Activated T-helper 1 cell treated with anti-CD3 and anti-CD28 coated beads, Interleukin-12 subunit alpha, Interleukin-12 subunit beta, Interleukin-2, Interleukin-4 antibody, amounts not matched to agents 30 ng/mL and 10 ng/mL and 1 ng/mL, durations not matched to agents 14 hours and 24 hours and 36 hours (primary cell): ENCODE data around the gene ABCA4. TPM values are rescaled to one million over a fixed set of nuclear protein-coding genes. Genes with fewer than 3 reads are reported as not detected.
"Not testable (repeated sequence)": the region's sequence is repeated elsewhere in the genome, so short reads cannot be mapped to it uniquely, and the experiment has no call there.

Experiments
- DNase-seq: peaks from one replicate; pipeline ENCODE4 v3.0.0; 2021; ENCODE audit warnings: low spot score
- H3K27ac Mint-ChIP-seq: one replicate; pipeline ENCODE4 v1.8.0; 2021; ENCODE audit warnings: mild to moderate bottlenecking, mixed read lengths
- H3K27me3 Mint-ChIP-seq: one replicate; pipeline ENCODE4 v1.8.0; 2022; ENCODE audit warnings: mild to moderate bottlenecking, moderate library complexity, mixed read lengths; ENCODE audit not compliant: insufficient read depth
- H3K36me3 Mint-ChIP-seq: one replicate; pipeline ENCODE4 v1.8.0; 2021; ENCODE audit warnings: low read depth, mixed read lengths
- H3K4me1 Mint-ChIP-seq: one replicate; pipeline ENCODE4 v1.8.0; 2021; ENCODE audit warnings: low read depth, mixed read lengths
- H3K4me3 Mint-ChIP-seq: one replicate; pipeline ENCODE4 v1.8.0; 2021; ENCODE audit warnings: mild to moderate bottlenecking, moderate library complexity, mixed read lengths
- H3K9me3 Mint-ChIP-seq: one replicate; pipeline ENCODE4 v1.8.0; 2021; ENCODE audit warnings: mixed read lengths
- intact Hi-C: fragments of 100-400 bp; cut with micrococcal nuclease; formaldehyde crosslinking; loops from one replicate; pipeline ENCODE4 v1.15.1; 2024
- total RNA-seq: library from RNA; stranded (reverse); gene quantifications from 2 replicates; pipeline ENCODE4 v1.2.3, GENCODE V29; 2022

The ABCA4 gene
- total RNA-seq, 1 donor from 2014 or later = not detected

DNA sequence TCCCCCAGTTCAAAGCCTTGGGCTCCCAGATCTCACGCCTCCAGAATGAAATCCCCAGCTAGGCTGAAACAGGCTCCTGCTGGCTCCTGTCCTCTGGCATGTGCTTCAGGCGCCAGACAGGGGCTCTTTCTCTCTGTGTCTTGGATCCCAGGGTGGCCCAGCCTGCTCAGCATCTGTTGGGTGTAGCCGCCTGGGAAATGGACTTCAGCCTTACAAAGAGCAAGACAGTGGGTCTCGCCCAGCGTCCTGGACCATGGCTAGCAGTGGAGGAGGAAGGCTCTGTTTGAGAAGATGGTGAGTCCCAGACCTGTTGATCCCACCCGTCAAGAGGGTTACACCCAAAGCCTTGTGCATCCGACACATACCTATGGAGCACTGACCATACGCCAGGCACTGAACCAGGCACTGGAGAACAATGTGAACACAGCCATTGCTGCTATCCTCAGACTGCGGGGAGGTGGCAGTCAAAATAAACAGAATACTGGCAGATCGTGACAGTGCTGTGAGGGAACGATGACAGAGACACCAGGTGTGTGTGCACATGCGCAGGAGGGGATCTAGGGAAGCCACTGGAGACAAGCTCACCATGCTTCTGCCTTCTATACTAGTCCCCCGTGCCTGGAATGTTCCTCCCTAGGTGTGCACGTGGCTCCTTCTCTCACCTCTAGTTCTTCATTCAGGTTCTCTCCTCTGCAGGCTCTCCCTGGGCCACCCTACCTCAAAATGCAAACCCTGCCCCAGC is 118.7 kb downstream of the ABCA4 start:
- intact Hi-C loops = no loop called here
- Mint-ChIP-seq H3K27ac (no peak overlapping the region), H3K4me1 (no peaks in the 10 kb centered on the region), H3K9me3 (no peaks in the 10 kb centered on the region), H3K27me3 (peaks cover 8% of the 10 kb centered on the region), H3K36me3 (no peaks in the 10 kb centered on the region), H3K4me3 (no peak overlapping the region)
- DNase-seq = no peak

DNA sequence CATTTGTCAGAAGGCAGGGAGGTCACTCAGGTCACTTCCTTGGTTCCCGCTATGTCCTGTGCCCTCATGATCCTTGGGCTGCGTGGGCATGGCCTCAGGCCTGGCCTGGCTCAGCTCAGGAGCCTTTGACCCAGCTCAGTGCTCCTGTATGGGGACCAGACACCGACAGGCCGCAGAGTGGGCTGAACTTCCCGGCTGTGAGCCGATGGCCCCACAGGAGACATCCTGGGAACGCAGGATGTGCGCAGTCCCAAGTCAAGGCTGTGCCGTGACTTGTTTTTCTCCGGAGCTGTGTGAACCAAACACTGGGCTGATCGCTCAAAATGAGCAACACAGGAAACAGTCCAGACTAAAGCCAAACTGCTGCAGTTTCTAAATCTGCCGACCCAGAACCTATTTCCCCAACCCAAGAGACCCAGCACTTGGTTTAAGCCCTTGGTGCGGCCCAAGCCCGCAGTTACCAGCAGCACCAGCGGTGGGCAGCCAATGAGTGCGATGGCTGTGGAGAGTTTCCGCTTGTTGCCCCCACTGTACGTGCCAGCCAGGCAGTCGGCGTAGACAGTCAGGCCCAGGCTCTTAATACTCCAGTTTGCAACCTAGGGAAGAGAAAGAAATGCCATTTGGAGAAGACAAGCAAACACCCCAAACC is 119.4 kb downstream of the ABCA4 start:
- no peaks in the 10 kb centered on the region for H3K4me1 Mint-ChIP-seq
- intact Hi-C loops = no loop called here

DNA sequence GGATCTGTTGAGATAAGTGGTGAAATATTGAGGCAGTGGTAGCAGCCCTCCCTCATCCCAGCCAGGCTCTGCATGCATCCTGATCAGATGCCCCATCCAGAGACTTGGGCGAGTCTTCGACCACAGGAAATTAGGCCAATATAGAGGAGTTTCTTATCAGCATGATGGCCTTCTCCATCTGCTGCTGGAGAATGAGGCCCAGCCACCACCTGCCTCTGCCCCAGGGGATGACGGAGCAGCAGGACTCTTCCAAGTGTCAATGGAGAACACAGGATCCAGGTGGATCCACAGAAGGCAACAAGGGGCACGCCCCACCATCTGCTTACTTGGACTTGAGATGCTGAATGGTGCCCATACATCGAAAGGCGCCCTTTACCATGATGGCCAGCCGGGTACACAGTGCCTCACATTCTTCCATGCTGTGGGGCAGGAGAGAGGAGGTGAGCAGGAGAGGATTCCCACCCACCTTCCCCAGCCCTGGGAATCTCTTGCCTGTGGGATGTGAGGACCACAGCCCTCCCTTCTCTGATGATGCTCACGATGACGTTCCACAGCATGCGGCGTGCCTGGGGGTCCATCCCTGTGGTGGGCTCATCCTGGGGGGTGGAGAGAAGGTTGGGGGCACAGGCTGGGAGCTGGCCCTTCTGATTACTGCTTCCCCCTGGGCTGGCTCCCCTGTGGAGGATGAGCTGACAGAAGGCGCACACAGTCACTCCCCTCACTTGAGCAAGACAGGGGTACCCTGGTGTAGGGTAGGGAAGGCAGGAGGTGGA is 120.3 kb downstream of the ABCA4 start:
- Mint-ChIP-seq H3K9me3 (no peaks in the 10 kb centered on the region), H3K4me1 (peaks cover 4% of the 10 kb centered on the region), H3K36me3 (no peaks in the 10 kb centered on the region), H3K27ac (no peak overlapping the region), H3K27me3 (peaks cover 11% of the 10 kb centered on the region), H3K4me3 (no peak overlapping the region)
- DNase-seq = no peak
- intact Hi-C loops = no loop called here

More for the DNA sequence above, 119.4 kb downstream of the ABCA4 start:
- Mint-ChIP-seq H3K27me3 (peaks cover 10% of the 10 kb centered on the region), H3K27ac (no peak overlapping the region), H3K9me3 (no peaks in the 10 kb centered on the region), H3K36me3 (no peaks in the 10 kb centered on the region), H3K4me3 (no peak overlapping the region)
- DNase-seq = no peak

DNA sequence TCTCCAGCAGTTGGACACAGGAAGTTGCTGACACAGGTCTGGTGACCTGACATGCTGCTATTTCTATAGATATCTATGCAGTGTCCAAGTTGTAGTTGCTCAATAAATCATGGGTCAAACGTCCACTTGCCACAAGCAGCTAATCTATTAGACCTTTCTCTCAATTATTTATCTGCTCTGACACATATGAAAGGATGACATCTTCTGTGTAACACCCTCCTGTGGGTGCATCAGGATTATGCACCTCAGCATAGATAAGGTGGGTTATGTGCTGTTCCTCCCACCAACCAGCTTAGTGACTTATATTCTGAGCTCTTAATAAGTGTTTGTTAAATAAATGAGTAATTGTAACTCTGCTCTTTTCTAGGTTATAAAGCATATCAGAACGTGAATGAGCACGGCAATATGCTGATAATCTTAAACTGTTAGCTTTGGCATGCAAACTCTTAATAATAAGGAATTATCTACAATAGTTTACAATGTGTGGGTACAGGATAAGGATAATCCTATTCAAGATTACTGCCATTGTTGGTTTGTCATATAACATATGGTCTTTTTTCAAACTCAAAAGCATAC is 121.0 kb downstream of the ABCA4 start:
- Mint-ChIP-seq H3K9me3 (no peaks in the 10 kb centered on the region), H3K27me3 (peaks cover 15% of the 10 kb centered on the region), H3K4me1 (peaks cover 5% of the 10 kb centered on the region), H3K27ac (no peak overlapping the region), H3K36me3 (no peaks in the 10 kb centered on the region), H3K4me3 (no peak overlapping the region)
- intact Hi-C loops = no loop called here
- DNase-seq = no peak

DNA sequence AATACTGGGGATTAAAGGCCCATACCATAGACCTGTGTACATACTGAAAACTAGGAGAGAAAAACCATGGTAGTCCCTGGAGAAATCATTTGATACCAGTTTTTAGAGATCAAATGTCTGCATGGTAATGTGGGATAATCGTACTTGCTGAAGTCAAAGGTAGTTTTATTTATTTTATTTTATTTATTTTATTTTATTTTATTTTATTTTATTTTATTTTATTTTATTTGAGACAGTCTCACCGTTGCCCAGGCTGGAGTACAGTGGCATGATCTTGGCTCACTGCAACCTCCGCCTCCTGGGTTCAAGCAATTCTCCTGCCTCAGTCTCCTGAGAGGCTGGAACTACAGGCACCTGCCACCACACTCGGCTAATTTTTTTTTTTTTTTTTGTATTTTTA is 122.4 kb downstream of the ABCA4 start:
- DNase-seq, H3K4me3 Mint-ChIP-seq, H3K9me3 Mint-ChIP-seq, intact Hi-C loops, H3K4me1 Mint-ChIP-seq, H3K27ac Mint-ChIP-seq, H3K36me3 Mint-ChIP-seq: not testable (repeated sequence)
- peaks cover 13% of the 10 kb centered on the region for H3K27me3 Mint-ChIP-seq

DNA sequence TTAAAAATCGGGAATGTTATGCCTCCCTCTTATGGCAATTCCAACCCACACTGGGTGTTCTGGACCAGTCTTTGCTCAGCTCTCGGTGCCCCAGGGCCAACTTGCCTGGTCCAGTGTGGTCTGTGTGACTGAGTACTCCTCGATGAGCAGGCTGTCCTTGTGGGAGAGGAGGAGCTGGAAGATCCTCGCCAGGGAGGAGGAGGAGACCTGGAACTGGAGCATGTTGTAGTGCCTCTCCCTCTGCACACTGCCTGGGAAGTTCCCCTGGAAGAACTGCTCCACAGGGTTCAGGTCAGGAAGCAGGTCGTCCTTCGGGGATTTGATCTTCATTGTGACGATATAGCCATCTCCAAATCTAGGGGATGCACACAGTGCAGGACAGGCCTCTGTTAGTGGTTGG is 123.2 kb downstream of the ABCA4 start:
- H3K27me3 Mint-ChIP-seq = peaks cover 13% of the 10 kb centered on the region

DNA sequence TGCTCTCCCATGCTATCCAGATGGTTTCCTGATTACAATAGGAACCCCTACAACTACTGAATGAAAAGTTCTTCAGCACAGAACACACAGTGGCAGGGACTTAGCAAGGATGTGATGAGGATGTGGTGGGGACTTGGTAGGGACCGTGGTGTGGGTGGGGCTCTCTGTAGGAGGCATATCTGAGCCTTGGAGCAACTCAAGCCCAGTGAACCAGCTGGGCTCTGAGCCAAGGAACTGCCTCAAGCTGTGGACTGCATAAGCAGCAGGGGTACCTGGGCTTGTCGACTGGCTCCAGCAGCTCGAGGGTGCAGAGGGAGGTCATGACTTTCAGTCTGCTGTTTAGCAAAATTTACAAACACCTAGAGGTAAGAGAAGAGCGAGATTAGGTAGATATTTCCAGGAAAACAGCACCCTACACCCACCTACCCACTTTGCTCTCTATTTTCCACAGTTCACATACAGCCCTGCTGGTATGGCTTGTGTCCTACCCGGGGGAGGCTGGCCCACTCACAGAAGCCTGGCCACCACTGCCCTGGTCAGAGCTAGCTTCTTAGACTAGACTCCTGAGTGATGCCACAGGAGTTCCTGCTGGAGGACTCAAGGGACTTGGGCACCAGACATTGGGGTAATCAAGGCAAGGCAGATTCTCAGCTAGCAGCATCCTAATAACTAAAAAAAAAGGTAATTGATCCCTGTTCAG is 125.0 kb downstream of the ABCA4 start:
- H3K9me3 Mint-ChIP-seq = no peaks in the 10 kb centered on the region
- H3K4me3 Mint-ChIP-seq = no peak overlapping the region
- peaks cover 16% of the 10 kb centered on the region for H3K4me1 Mint-ChIP-seq
- no peak for DNase-seq
- H3K36me3 Mint-ChIP-seq = no peaks in the 10 kb centered on the region
- no peak overlapping the region for H3K27ac Mint-ChIP-seq
- intact Hi-C loops = no loop called here
- peaks cover 10% of the 10 kb centered on the region for H3K27me3 Mint-ChIP-seq

More for the DNA sequence above, 123.2 kb downstream of the ABCA4 start:
- no peak overlapping the region for H3K27ac Mint-ChIP-seq
- intact Hi-C loops = no loop called here
- H3K4me1 Mint-ChIP-seq = peaks cover 5% of the 10 kb centered on the region
- no peak for DNase-seq
- H3K4me3 Mint-ChIP-seq = no peak overlapping the region
- H3K9me3 Mint-ChIP-seq = no peaks in the 10 kb centered on the region
- no peaks in the 10 kb centered on the region for H3K36me3 Mint-ChIP-seq

DNA sequence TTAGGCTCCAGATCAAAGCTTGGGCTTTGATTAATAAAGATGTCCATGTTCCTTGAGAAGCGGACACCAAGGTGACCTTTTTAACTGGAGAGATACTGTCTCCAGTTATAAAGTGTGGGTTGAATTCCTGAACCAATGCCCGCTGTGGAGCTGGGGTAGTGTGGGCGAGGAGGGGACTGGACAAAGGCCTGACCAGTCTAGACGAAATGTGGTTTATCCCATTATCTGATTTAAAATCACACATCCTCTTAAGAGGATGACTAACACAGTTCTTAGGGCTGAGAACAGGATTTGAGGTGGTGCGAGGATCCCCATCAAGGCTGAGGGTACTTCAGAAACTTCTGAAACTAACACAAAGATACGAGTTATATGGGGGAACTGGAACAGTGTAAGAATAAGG is 127.2 kb downstream of the ABCA4 start:
- H3K27ac Mint-ChIP-seq = no peak overlapping the region
- no peaks in the 10 kb centered on the region for H3K9me3 Mint-ChIP-seq
- H3K4me1 Mint-ChIP-seq = peaks cover 16% of the 10 kb centered on the region
- DNase-seq = no peak
- peaks cover 10% of the 10 kb centered on the region for H3K27me3 Mint-ChIP-seq
- intact Hi-C loops = no loop called here
- no peak overlapping the region for H3K4me3 Mint-ChIP-seq
- H3K36me3 Mint-ChIP-seq = no peaks in the 10 kb centered on the region

DNA sequence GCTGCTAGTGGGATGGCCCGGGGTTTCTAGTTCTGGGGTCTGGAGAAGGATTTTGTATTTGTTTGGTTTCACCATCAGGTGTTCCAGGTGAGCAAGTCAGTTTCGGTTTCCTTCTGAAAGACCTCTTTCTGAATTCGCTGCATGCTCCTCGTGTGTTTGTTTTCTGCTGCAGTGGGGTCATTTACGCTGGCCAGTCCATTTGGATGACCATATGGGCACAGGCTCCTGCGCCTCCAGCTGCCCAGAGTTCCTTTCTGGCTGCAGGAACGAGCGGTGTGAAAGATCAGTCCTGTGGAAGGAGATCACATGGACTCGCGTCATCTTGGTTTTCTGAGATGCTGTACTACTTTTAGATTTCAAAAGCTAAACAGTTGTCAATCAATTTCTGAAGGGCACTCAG is 128.0 kb downstream of the ABCA4 start:
- Mint-ChIP-seq H3K36me3 (no peaks in the 10 kb centered on the region), H3K4me1 (peaks cover 16% of the 10 kb centered on the region), H3K27me3 (peaks cover 10% of the 10 kb centered on the region)

DNA sequence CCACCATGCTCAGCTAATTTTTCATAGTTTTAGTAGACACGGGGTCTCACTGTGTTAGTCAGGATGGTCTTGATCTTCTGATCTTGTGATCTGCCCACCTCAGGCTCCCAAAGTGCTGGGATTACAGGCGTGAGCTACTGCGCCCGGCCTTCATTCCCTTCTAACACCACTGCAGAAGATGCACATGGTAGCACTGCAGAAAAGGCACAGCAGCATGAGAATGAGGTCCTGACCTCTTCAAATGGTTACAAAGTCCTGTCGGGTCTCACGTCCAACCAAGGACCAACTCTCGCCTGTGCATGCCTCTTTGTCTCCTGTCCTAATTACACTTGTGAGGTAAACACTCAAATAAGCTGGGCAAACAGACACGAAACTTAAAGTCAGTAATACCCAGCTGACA is 128.8 kb downstream of the ABCA4 start:
- no peak overlapping the region for H3K27ac Mint-ChIP-seq
- peaks cover 16% of the 10 kb centered on the region for H3K4me1 Mint-ChIP-seq
- no peaks in the 10 kb centered on the region for H3K9me3 Mint-ChIP-seq
- intact Hi-C loops = no loop called here
- peaks cover 14% of the 10 kb centered on the region for H3K27me3 Mint-ChIP-seq
- H3K36me3 Mint-ChIP-seq = no peaks in the 10 kb centered on the region
- DNase-seq = no peak
- no peak overlapping the region for H3K4me3 Mint-ChIP-seq

More for the DNA sequence above, 128.0 kb downstream of the ABCA4 start:
- H3K27ac Mint-ChIP-seq = no peak overlapping the region
- DNase-seq = no peak
- H3K9me3 Mint-ChIP-seq = no peaks in the 10 kb centered on the region
- intact Hi-C loops = no loop called here
- no peak overlapping the region for H3K4me3 Mint-ChIP-seq

DNA sequence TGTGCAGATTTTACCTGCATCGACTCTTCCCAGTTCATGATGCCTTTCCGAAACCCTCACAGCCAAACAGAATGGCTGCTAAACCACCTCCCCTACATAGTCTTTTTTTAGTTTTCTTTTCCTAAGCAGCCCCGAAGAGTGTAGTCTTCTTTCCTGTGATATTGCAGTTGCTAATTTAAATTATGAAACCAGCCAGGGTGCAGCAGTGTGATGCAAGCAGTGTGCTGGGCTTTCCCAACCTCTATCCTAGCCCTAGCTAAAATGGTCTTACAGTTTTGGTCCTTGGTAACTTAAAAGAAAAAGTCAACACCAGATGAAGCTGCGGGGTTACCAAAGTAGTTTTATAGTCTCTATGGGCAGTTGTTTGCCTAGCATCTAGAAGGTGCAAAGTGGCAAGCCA is 129.7 kb downstream of the ABCA4 start:
- Mint-ChIP-seq H3K9me3 (no peaks in the 10 kb centered on the region), H3K4me1 (peaks cover 16% of the 10 kb centered on the region), H3K36me3 (no peaks in the 10 kb centered on the region), H3K4me3 (no peak overlapping the region), H3K27me3 (peaks cover 15% of the 10 kb centered on the region), H3K27ac (no peak overlapping the region)
- intact Hi-C loops = no loop called here
- DNase-seq = no peak

DNA sequence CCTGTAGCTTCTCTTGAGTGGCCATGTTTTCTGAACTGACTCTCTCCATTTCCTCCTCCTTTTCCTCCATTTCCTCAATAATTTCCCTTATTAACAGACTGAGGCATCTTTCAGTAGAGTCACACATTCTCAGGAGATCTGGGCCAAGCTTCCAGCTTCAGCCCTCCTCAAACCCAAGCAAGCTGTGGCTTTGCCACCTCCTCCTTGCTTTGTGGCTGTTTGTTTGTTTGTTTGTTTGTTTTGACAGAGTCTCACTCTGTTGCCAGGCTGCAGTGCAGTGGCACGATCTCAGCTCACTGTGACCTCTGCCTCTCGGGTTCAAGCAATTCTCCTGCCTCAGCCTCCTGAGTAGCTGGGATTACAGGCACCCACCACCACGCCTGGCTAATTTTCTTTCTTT is 130.5 kb downstream of the ABCA4 start:
- H3K9me3 Mint-ChIP-seq, intact Hi-C loops: not testable (repeated sequence)

More for the DNA sequence above, 130.5 kb downstream of the ABCA4 start:
- H3K27ac Mint-ChIP-seq = peak overlapping the region; percentile 41
- not testable (repeated sequence) for DNase-seq, H3K4me3 Mint-ChIP-seq, H3K36me3 Mint-ChIP-seq
- H3K27me3 Mint-ChIP-seq = peaks cover 12% of the 10 kb centered on the region
- peaks cover 11% of the 10 kb centered on the region for H3K4me1 Mint-ChIP-seq
